GM21723 (cell line): Measurements from ENCODE around the gene RABEP2.
"Not testable (repeated sequence)": the region's sequence is repeated elsewhere in the genome, so short reads cannot be mapped to it uniquely, and the experiment has no call there.

Experiments used
- ATAC-seq: cut with Tn5 transposase; IDR thresholded peaks from one replicate; pipeline ENCODE4 v1.9.1; 2021; ENCODE audit warnings: mild to moderate bottlenecking, moderate library complexity; ENCODE audit not compliant: unreplicated experiment

The RABEP2 gene, protein sequence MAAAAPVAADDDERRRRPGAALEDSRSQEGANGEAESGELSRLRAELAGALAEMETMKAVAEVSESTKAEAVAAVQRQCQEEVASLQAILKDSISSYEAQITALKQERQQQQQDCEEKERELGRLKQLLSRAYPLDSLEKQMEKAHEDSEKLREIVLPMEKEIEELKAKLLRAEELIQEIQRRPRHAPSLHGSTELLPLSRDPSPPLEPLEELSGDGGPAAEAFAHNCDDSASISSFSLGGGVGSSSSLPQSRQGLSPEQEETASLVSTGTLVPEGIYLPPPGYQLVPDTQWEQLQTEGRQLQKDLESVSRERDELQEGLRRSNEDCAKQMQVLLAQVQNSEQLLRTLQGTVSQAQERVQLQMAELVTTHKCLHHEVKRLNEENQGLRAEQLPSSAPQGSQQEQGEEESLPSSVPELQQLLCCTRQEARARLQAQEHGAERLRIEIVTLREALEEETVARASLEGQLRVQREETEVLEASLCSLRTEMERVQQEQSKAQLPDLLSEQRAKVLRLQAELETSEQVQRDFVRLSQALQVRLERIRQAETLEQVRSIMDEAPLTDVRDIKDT

DNA sequence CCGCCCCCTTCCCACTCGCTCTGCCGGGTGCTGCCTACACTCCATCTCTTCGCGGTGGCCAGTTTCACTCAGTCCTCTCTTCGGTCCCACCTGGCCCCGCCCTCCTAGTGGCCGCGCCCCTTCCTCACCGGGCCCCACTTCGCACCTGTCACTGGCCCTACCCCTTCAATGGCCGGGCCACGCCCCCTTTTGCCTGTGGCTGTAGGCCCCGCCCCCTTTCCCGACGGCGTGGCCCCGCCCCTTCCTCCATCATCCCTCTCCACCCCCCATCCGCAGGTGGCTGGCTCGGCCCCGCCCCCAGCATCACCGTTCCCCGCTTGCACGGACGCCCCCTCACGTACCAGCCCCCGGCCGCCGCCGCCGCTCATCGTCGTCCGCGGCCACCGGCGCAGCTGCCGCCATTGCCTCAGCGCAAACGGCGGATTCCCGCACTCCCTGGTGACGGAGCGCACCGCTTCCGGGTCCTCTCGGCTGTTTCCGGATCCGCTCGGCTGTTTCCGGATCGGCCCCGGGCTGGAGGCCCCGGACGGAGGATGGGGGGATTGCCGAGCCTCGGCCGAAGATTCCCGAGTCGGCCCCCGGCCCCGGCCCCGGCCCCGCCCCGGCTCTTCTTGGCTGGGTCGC is at the start of gene RABEP2:
RABEP2 (minus strand) TSS at position 477 of the 624 bp plus-strand sequence; CDS start at position 402, 75 bp downstream.
- peak; percentile 60 for ATAC-seq

DNA sequence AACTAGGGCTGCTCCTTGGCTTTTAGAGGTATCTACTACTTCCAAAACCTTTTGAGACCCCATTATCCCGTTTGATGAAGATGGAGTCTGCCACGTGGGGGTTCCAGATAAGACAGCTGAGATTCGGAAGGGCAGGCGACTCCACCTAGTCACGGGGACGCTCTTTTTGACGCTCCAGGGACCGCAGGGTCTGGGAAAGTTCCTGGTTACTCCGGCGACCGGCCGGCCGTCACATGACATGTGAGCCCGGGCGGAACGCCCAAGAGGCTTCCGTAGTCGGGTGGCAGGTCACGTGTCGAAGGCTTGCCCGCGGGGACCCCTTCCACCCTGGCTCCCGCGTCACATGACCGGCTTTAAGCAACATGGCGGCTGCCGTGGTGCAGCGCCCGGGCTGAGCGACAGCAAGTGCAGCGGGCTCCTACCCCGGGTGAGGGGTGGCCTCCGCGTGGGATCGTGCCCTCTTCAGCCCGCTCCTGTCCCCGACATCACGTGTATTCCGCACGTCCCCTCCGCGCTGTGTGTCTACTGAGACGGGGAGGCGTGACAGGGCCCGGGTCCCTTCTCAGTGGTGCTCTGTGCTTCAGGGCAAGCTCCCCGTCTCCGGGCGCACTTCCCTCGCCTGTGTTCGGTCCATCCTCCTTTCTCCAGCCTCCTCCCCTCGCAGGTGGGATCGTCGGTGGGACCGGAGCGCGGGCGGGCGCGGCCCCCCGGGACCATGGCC is 49.6 kb upstream of the RABEP2 start, which contains the start of gene SPNS1:
SPNS1 (plus strand) TSS at position 342 of the 721 bp plus-strand sequence; CDS start at position 716, 374 bp downstream.
- ATAC-seq: peak; percentile 85

DNA sequence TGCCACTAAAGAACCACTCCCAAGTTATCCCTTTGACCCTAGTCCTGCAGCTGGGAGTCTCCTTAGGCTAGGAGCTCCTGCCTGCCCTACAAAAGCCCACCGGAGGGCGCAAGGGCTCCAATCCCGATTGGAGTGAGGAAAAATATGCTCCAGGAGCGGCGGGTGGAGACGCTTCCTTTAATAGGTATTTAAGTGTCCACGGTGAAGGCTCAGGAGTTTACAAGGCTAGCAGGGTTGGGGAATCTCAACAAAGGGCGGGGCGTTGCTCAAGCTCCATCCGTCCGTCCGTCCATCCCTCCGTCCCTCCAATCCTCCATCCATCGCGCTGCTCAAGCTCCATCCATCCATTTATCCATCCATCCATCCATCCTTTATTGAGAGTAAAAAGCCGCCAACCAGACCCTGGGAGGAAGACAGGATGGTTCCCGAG is 49.0 kb upstream of the RABEP2 start:
- peak; percentile 11 for ATAC-seq

DNA sequence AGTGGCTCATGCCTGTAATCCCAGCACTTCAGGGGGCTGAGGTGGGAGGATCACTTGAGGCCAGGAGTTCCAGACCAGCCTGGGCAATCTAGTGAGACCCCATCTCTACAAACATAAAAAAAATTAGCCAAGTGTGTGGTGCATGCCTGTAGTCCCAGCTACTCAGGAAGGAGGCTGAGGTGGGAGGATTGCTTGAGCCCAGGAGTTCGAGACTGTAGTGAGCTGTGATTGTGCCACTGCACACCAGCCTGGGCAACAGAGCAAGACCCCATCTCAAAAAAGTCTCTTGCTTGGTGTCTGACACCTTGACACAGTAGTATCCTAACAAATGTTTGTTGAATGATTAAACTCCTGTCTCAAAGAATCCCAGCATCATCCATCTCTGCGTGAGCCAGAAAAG is 44.7 kb upstream of the RABEP2 start:
- not testable (repeated sequence) for ATAC-seq

DNA sequence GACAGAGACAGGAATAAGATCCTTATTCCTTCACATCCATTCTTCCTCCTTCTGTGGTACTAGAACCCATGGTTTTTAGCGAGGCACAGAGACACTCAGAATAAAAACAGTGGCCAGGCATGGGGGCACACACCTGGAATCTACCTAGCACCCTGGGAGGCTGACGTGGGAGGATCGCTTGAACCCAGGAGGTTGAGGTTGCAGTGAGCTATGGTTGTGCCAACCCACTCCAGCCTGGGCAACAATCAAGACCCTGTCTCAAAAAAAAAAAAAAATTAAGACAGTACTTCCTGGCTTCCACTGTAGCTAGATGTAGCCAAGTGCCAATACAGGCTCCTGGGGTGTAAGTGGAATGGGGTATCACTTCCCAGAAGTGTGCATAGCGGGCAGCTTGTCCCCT is 42.1 kb upstream of the RABEP2 start:
- ATAC-seq: no peak

DNA sequence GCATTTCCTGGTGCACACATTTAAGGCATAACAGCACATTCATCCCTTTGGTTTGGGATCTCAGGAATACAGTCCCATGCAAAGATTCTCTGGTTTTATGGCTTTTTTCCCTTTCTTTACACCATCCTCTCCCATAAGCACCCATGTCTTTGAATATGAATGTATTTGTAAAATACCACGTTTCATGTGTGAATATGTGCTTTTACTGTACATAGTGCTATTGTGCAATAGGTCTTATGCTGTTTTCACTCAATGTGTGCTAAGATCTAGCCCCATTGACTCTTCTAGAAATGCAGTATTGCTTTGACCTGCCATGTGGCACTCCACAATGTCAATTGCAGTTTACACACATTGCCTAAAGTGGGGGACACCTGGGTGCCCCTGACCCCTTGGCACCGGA is 39.5 kb upstream of the RABEP2 start:
- no peak for ATAC-seq

DNA sequence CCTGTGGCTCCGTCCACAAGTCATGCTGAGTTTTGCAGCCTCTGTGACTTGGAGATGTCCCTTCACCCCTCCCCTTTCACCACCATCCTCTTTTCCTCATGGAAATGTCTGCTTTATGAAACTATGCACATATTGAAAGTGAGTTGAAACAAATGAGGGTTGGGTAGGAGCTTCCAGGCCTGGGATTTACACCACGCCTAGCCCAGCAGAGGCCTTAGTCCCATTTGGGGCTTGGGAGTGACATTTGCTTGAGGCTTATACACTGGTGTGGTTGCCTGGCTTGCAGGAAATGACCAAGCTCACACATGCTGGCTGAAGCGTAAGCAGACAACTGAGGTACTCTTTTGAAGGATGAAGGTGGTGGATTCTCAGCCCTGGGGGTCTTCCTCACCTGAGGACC is 39.0 kb upstream of the RABEP2 start:
- no peak for ATAC-seq

DNA sequence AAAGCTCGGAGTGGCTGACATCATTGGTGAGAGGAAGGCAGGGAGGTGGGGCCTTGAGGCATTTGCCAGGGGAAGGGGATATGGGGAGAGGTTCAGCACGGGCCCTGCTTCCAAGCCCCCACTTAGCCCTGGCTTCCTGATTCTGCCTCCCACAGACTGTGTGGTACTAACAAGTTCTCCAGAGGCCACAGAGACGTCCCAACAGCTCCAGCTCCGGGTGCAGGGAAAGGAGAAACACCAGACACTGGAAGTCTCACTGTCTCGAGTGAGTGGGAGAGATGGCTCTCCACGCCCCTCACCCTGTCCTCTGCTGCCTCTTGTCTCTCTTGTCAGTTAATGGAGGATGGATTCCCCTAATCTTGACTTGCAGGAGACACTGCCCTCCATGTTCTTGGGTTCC is 33.8 kb upstream of the RABEP2 start:
- ATAC-seq: no peak

DNA sequence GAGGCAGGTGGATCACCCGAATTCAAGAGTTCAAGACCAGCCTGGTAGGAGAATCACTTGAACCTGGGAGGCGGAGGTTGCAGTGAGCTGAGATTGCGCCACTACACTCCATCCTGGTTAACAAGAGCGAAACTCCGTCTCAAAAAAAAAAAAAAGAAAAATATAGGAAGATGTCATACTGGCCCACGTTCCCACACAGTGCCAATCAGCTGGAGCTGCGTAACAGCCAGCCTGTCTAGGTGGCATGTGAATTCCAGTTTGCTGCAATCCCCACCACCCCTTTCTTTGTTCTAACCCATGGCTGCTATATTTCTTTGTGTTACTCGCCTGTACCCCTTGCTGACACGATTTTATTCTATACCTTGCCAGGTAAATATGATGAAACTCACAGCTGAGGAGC is 33.2 kb upstream of the RABEP2 start:
- ATAC-seq: no peak

DNA sequence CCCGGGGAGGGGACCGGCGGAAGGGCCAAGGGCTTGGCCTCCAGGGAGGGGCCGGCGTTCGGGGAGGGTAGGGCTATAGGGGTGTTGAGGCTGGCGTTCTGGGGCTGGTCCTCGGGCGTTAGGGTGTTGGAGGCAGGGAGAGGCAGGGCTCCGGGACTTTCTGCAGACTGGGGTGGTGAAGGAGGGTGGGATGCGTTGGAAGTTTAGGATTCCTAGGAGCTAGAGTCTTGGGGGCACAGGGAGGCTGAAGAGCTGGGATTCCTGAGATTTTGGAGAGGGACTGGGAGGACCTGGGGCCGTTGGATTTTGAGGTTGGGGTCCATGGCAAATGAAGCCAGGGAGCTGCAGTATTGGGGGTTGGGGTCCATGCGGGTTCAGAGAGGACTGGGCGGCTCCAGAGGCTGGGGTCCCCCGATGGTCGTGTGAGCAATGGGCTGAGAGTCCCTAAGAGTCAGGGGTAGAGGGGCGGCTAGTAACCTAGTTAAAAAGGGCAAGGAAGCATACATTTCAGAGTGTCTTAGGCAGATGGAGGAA is 26.4 kb upstream of the RABEP2 start:
- ATAC-seq: no peak

DNA sequence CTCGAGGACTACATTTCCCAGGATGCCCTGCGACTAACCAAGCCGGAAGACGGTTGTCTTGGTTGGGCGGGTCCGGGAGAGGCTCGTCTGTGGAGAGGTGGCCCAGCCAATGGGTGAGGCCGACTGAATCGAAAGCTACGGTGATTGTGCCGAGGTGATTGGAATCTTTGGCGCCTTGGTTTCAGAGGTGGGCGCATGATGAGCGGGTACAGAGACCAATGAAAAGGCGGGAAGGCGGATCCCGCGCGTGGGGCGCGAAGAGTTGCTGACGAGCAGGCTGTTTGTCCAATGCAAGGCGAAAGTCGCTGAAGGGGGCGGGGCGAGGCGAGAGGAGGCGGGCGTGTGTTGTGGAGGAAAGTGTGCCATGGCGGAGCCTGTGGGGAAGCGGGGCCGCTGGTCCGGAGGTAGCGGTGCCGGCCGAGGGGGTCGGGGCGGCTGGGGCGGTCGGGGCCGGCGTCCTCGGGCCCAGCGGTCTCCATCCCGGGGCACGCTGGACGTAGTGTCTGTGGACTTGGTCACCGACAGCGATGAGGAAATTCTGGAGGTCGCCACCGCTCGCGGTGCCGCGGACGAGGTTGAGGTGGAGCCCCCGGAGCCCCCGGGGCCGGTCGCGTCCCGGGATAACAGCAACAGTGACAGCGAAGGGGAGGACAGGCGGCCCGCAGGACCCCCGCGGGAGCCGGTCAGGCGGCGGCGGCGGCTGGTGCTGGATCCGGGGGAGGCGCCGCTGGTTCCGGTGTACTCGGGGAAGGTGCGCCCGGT is 25.8 kb upstream of the RABEP2 start, which contains the start of gene NFATC2IP:
NFATC2IP (plus strand) TSS at position 290 of the 762 bp plus-strand sequence; CDS start at position 365, 75 bp downstream.
- ATAC-seq: peak; percentile 87

DNA sequence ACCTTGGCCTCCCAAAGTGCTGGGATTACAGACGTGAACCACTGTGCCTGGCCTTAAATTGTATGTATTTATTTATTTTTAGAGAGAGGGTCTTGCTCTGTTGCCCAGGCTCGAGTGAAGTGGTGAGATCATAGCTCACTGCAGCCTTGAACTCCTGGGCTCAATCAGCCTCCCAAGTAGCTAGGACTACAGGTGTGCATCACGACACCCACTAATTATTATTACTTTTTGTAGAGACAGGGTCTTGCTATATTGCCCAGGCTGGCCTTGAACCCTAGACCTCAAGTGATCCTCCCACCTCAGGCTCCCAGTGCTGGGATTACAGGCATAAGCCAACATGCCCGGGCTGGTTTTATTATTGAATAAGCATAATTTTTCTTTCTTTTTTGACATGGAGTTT is 21.6 kb upstream of the RABEP2 start:
- ATAC-seq: no peak

DNA sequence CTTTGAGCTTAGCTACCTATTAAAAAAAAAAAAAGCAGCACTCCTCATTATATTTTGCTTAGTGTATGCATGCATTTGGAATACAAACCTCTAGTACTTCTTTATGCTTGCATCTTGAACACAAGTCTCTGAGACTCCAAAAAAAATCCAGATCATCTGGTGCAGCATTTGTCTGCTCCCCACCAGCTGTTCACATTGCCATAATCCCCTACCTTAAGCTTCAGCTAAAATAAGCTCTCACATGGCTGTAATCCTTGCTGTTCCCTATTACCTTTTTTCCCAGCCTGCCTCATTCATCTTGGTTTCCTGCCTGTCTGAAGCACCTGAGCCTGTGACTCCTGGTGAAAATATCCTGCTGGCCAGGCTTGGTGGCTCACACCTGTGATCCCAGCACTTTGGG is 18.2 kb upstream of the RABEP2 start:
- no peak for ATAC-seq

DNA sequence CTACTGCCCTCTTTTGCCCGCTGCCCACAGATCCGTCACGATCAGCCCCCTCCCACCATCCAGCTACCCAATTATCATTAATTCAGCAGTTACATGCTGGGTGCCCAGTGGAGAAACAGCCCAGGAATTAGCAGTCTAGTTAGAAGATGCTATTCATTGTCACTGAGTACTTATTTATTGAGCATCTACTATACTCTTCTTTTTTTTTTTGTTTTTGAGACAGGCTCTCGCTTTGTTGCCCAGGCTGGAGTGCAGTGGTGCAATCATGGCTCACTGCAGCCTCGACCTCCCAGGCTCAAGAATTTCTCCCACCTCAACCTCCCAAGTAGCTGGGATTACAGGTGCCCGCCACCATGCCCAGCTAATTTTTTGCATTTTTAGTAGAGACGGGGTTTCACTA is 14.8 kb upstream of the RABEP2 start:
- not testable (repeated sequence) for ATAC-seq

DNA sequence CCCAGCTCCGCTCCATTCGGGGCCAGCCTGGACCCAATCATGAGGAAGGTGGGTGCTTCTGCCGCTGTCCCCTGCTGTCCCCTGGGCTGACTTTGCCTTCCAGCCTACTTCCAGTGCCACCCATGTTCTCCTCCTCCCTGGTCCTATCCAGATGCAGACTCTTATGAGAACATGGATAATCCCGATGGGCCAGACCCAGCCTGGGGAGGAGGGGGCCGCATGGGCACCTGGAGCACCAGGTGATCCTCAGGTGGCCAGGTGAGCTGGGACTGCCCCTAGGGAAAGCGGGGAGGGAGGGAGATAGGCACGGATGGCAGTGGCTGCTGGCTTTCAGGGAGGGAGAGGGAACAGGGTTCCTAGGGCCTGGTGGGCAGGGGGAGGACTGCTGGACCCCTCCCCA is 13.7 kb upstream of the RABEP2 start:
- no peak for ATAC-seq

DNA sequence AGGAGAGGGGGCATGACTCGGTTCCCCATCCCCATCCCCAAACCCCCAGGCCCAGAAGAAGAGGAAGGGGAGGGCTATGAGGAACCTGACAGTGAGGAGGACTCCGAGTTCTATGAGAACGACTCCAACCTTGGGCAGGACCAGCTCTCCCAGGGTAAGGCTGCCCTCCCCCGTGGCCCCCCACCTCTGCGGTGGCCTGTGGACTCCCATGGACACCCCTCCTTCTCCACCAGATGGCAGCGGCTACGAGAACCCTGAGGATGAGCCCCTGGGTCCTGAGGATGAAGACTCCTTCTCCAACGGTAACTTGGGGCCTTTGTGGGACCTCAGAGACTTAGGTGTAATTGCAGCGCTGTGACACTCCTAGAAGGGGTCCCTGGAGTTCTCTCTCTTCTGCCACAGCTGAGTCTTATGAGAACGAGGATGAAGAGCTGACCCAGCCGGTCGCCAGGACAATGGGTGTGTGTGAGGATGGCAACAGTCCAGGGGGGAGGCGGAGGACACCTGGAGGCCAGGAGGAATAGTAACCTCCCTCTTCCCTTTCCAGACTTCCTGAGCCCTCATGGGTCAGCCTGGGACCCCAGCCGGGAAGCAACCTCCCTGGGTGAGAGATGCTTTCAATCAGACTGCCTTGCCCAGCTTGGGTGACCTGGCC is 12.3 kb upstream of the RABEP2 start:
- ATAC-seq: no peak

DNA sequence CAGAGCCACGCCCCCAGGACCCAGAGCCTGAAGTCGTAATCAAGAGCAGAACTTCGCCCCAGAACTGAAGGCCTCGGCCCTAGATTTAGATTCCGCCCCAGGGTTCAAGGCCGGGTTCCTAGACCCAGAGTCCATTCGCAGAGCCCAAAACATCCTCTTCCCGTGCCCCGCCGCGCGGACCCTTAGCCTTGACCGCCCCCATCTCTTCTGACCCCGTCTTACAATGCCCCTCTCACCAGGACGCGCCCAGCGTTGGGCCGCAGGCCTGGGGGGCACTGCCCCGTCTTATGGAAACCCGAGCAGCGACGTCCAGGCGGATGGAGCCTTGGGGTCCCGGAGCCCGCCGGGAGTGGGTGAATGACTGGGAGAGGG is 11.7 kb upstream of the RABEP2 start:
- ATAC-seq: no peak

DNA sequence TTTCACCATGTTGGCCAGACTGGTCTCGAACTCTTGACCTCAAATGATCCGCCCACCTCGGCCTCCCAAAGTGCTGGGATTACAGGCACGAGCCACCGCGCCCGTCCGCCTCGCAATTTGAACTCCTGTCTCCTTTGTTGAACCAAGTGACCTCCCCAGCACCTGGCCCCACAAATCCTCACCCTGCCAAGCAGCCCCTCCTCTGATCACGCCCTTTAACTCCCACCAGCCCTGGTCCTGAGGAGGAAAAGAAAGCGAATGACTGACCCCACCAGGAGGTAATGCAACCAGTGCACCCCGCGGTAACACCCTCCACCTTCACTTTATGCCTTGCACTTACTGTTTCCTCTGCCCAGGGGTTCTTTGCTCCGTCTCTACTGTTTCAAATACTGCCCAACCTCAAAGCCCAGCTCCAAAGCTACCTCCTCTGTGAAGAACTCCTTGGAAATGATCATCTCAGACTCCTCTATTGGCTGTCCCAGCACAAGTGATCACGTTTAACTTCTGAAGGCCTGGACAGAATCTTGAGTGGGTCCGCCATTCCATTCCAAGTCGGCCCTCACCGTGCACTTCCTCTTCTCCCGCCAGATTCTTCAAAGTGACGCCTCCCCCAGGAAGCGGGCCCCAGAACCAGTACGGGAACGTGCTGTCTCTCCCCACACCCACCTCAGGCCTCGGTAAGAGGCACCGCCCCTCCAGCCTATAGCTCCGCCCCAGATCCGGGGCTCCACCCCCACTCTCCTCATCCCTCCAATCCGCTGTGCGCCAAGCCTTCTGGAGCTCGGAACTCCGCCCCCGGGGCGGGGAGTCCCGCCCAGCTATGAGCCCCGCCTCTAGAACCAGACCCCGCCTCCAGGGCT is 11.1 kb upstream of the RABEP2 start:
- ATAC-seq: peak; percentile 53

DNA sequence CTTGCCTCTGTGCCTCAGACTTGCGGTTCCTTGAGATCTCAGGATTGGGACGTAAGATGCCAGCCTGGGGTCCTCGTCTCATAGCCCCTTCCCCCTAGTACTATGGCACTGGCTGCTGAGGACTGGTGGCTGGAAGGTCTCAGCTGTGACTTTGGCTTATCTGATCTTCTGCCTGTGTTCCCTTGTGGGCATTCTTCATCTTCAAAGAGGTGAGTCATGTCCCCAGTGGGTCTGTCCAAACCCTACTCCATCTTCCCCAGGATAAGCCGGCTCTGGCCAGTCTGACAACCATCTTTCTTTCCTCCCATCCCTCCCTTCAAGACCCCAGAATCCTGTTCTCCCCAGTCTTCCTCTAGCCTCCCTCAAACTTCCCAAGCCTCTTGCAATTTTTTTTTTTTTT is 10.3 kb upstream of the RABEP2 start:
- ATAC-seq: no peak
